Vagina (tissue), 2 donors: ENCODE data around the gene DPP6.

Experiments
- POLR2A ChIP-seq, 2 donors: fragments of 450-650 bp; IDR thresholded peaks; one replicate each; pipeline ENCODE4 v1.6.1; 2017; ENCODE audit warnings: antibody characterized with exemption in 2 of 2, mild to moderate bottlenecking in 2 of 2, moderate library complexity in 2 of 2
- TF ChIP-seq, protein P1 (sequence below), 3 experiments: fragments of 450-650 bp in 2 of 3; fragments of 200-600 bp in 1 of 3; sonication (generic) in 1 of 3; IDR thresholded peaks; one replicate each; pipeline ENCODE4 v1.5.1; 2017 to 2019; ENCODE audit warnings: antibody characterized with exemption in 3 of 3, mild to moderate bottlenecking in 2 of 3, moderate library complexity in 2 of 3

DNA sequence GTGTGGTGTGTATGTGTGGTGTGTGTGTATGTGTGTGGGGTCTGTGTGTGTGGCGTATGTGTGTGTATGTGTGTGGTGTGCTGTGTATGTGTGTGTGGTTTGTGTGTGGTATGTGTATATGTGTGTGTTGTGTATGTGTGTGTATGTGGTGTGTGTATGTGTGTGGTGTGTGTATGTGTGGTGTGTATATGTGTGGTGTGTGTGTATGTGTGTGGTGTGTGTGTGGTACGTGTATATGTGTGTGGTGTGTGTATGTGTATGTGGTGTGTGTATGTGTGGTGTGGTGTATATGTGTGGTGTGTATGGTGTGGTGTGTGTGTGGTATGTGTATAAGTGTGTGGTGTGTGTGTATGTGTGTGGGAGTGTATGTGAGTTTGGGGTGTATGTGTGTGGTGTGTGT, 522.0 kb downstream of the DPP6 start:
- TF ChIP-seq, protein P1, sequence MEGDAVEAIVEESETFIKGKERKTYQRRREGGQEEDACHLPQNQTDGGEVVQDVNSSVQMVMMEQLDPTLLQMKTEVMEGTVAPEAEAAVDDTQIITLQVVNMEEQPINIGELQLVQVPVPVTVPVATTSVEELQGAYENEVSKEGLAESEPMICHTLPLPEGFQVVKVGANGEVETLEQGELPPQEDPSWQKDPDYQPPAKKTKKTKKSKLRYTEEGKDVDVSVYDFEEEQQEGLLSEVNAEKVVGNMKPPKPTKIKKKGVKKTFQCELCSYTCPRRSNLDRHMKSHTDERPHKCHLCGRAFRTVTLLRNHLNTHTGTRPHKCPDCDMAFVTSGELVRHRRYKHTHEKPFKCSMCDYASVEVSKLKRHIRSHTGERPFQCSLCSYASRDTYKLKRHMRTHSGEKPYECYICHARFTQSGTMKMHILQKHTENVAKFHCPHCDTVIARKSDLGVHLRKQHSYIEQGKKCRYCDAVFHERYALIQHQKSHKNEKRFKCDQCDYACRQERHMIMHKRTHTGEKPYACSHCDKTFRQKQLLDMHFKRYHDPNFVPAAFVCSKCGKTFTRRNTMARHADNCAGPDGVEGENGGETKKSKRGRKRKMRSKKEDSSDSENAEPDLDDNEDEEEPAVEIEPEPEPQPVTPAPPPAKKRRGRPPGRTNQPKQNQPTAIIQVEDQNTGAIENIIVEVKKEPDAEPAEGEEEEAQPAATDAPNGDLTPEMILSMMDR (IDR thresholded peaks at IDR 0.05): no peak
- no peak for TF ChIP-seq POLR2A (IDR thresholded peaks at IDR 0.05)
